ENCODE results near the gene TMEM170B.
"Not testable (repeated sequence)": the region's sequence is repeated elsewhere in the genome, so short reads cannot be mapped to it uniquely, and the experiment has no call there.

The TMEM170B gene

DNA sequence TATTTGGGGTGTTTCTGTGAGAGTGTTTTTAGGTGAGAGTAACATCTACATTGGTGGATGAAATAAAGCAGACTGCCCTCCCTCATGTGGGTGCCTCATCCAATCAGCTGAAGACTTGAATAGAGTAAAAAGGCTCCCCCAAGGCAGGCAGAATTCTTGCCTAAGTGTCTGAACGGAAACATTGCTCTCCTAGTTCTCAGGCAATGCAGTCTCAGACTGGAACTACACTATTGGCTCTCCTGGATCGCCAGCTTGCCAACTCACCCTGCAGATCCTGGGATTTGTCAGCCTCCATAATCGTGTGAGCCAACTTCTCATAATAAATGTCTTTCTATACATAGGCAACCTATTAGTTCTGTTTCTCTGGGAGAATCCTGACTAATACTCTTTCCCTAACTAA, 5.5 kb upstream of the TMEM170B start:
- no peak for DNase-seq

DNA sequence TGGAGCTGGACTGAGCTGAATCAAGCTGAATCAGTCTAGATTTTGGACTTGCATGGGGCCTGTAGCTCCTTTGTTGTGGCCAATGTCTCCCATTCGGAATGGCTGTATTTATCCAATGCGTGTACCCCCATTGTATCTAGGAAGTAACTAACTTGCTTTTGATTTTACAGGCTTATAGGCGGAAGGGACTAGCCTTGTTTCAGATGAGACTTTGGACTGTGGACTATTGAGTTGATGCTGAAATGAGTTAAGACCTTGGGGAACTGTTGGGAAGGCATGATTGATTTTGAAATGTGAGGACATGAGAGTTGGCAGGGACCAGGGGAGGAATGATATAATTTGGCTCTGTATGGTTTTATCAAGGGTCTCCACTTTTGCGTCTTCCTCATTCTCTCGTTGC, 3.0 kb upstream of the TMEM170B start:
- DNase-seq, result no peak

DNA sequence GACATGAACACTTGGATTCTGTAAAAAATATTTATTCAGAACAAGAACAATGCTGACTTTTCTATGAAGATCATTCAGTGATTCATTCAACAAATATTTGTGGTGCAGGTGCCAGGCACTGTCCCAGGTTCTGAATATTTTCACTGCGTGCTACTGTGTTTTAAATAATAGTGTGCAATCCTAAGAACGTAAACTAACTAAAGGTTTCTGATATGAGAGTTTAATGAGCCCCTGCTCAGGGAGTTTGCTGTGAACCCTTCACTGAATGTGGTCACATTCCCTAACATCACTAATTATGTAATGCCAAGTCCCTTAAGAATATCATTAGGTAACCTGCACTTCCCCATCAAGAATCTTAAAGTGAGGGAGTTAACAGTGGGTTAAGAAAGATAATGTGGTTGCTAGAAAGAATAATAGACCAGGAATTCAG, 1.7 kb upstream of the TMEM170B start:
- no peak for DNase-seq

DNA sequence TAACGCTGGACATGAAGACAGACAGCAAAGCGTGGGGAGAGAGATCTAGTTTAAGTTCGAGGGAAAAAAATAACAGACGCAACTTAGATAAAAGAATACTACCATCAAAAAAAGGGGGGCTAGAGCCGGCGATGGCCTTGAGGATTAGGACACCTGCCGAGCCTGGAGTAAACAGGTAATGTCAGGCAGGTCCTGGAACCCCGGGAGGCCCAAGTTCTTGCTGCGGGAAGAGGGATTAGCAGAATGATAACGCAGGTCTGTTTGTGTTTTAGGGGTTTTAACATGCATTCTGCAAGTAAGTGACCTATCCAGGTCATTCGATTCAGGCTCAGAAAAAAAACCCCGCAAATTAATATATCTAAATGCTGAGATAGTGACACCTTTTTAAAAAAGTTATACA, 754 bp upstream of the TMEM170B start:
- no peak for DNase-seq

DNA sequence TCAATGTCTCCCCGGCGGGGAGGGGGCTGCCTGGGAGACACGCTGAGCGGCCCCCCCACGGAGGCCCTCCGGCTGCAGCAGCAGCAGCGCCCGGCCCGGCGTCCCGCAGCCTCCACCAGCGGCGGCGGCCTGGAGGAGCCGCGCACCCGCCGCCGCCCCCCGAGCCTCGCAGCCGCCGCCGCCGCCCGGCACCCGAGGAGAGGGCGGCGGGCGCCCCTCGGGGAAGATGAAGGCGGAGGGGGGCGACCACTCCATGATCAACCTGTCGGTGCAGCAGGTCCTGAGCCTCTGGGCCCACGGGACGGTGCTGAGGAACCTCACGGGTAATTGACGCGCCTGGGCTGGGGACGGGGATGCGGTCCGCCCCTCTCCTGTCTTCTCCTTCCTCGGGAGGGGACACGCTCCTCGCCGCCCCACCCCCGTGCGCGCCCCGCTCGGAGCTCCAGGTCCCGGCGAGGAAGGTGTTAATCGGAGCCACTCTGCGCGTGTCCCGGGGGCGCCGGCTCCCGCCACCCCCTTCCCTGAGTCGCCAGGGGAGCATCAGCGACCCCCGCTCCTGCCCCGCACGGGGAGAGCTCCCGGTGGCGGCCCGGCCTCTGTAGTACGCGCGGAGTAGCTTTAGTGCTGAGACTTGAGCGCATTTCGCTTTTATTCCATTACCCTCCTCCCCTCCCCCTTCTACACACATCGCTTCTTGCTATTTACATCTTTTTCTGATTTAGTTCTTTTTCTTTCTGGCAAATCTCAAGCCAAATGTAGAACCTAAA, 686 bp downstream of the TMEM170B start:
- DNase-seq, result no peak

DNA sequence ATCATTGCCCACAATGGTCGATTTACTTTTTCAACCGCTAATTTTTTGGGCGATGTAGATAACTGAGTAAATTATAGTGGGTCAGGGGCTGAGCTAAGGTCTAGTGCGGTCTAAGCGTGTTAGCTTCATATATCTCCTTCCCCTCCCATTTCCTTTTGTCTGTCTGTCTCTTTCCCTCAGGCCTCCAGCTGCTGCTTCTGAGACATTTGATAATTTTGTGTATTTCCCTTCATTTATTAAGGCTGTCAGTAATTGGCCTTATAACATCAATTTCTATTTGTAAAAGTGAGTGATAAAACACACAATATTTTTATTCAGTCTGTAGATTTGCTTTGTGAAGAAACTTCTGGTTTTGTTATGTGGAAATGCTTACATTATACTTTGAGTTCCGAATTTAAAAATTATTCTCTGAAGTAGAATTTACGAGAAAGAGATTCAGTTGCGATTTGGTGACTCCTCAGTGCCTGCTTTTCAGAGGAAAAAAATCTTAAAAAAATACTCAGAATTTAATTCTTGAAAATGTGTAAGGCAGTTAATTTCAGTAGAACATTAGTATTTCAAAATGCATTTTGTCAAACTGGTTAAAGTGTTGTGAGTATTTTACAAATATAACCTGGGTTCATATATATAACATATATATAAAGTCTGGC, 1.4 kb downstream of the TMEM170B start:
- DNase-seq, result no peak

DNA sequence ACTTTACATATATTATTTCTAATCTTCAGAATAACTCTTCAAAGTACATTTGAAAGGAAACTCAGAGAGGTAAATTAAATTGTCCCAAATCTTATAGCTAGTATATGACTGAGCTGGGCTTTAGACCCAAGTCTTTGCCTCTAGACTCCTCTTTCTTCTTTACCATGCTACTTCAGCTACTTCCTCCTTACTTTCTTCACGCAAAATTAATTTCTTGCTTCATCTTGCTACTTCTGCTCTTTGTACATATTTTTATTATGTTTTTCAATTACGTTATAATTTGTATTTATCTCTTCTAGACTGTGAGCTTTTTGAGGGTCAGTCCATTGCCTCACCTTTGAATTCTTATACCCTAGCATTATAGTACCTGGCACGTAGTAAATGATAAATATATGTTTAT, 5.3 kb downstream of the TMEM170B start:
- DNase-seq, result no peak

DNA sequence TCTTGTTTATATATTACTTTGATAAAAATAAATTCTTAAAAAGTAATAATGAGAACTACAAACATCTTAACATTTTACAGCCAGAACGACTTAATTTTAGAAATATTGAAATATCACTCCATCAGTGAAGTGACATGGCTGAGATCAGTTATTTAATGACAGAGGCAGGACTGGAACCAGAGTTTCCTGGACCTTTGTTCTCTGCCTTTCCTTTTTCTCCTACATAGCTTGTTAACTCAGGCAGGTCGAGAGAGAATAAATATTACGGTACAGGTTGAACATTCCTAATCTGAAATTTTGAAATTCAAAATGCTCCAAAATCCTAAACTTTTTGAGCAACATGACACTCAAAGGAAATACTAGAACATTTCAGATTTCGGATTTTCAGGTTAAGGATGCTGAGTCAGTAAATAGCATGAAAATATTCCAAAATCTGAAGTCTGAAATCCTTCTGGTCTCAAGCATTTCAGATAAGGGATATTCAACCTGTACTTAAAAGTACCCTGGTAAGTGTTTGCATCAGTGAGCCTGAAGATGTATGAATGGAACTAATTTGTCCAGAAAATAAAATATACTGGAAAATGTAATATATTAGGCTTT, 6.5 kb downstream of the TMEM170B start:
- DNase-seq, result no peak

DNA sequence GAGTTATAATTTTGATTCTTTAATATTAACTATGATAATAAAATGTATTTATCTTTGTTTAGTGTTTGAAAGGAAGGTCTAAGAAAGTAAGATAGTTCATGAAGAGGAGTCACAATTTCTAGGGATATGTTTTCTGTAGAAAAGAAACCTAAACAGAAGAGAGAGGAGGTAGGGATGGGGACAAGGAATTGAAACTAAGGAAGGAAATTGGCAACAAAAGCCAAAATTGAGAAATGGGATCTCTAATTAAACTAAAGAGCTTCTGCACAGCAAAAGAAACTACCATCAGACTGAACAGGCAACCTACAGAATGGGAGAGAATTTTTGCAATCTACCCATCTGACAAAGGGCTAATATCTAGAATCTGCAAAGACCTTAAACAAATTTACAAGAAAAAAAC, 10.3 kb downstream of the TMEM170B start:
- not testable (repeated sequence) for DNase-seq

DNA sequence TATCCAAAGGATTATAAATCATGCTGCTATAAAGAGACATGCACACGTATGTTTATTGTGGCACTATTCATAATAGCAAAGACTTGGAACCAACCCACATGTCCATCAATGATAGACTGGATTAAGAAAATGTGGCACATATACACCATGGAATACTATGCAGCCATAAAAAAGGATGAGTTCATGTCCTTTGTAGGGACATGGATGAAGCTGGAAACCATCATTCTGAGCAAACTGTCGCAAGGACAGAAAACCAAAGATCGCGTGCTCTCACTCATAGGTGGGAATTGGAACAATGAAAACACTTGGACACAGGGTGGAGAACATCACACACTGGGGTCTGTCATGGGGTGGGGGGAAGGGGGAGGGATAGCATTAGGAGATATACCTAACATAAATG, 11.0 kb downstream of the TMEM170B start:
- not testable (repeated sequence) for DNase-seq

DNA sequence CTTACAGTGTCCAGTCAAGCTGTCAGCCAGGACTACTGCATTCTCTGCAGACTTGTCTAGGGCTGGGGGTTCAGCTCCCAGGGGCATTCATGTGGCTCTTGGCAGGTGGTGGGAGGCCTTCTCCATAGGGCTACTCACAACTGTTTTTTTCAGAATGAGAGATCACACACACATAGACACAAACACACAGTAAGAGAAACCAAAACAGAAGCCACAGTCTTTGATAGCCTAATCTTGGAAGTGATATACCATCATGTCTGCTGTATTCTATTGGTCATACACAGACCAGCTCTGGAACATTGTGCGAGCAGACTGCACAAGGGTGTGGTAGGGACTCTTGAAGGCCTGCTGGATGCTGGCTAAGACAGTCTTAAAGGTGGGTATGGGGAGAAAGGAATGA, 13.5 kb downstream of the TMEM170B start:
- no peak for DNase-seq

DNA sequence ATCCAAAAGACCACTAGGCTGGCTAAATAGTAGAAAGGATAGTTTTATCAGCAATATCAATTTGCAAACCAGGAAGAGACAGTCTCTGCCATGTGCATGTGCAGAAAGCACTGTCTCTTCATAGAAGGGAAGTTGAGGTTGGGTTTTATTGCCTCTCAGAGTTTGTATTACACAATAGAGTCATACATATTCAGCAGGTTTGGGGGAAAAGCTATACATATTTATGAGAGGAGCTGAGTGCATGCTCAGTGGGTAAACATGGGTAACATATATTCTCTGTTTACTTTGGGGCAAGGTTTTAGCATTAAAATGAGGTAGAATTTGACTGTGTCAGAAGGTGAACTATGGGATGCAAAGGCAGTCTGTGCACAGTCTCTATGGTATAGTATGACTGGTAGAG, 14.9 kb downstream of the TMEM170B start:
- no peak for DNase-seq

DNA sequence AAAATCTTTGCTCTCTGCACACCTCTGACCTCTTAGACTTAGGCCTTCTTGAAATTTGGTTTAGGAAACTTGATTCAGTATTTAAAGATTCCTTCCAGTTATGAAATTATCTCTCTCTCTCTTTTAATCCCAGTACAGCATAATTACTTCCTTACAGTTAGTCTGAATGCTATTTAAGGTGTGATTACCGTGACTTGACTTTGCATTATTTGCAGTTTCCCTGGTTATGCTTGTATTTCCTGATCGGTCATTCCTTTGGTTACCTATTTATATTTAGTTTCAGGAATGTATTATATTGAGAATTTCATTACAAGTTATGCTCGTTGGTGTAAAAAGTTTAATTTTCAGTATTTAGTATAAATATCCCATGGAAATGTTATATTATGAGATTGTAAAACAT, 16.3 kb downstream of the TMEM170B start:
- no peak for DNase-seq

DNA sequence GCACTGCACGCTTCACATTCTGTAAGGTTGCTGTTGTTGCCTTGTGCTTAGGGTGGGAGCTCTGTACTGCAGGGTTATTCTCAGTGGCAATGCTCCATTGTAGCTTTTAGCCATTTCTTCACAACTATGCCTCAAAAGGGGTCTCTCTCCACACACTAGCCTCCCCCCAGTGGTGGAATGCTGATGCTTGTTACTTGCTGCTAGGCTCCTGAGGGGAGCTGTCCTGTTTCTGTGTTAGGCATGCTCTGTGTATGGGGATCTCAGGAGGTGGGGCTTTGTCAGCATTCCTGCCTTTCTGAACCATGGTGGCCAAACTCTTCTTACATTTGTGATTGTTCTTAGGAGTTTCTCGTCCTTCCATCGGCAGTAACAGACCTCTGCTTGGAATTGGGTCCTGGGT, 18.8 kb downstream of the TMEM170B start:
- no peak for DNase-seq

DNA sequence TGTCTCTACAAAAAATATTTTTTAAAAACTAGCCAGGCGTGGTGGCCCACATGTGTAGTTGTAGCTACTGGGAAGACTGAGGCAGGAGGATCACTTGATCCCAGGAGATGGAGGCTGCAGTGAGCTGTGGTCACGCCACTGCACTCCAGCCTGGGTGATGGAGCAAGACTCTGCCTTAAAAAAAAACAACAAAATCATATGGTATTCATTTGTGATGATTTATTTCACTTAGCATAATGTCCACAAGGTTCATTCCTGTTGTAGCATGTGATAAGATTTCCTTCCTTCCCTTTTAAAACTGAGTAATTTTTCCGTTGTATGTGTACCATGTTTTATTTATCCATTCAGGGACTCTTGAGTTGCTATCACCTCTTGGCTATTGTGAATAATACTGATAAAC, 26.2 kb downstream of the TMEM170B start:
- no peak for DNase-seq

DNA sequence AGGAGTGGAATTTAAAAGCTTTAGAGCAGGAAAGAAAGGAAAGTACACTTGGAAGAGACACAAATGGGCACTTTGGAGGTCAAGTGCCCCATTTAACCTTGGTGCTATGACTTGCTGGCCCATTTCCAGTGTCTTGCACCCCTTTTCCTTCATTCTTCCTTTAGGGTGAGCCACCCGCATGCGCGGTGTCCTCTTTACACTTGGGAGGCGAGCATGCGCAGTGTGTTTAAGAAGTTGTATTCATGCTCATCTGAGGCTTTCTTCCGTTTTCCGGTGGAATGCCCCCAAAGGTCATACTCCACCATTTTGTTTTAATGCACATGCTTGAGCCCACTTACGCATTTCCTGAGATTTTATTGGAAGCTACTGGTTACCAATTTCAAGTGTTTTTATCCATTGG, 29.1 kb downstream of the TMEM170B start:
- DNase-seq, result no peak

DNA sequence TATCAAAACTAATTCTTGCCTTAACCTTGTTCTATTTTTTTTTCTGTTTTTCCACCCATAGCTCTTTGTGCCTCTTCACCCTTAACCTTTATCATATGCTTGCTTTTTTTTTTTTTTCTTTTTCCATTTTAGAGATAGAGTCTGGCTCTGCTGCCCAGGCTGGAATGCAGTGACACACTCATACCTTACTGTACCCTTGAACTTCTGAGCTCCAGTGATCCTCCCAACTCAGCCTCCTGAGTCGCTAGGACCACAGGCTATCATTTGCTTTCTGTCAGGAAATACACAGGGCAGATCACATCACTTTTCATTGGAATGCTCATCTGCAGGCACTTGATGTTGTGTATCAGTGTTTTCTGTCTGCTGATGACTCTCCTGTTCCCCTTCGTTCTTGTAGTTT, 33.5 kb downstream of the TMEM170B start:
- no peak for DNase-seq

DNA sequence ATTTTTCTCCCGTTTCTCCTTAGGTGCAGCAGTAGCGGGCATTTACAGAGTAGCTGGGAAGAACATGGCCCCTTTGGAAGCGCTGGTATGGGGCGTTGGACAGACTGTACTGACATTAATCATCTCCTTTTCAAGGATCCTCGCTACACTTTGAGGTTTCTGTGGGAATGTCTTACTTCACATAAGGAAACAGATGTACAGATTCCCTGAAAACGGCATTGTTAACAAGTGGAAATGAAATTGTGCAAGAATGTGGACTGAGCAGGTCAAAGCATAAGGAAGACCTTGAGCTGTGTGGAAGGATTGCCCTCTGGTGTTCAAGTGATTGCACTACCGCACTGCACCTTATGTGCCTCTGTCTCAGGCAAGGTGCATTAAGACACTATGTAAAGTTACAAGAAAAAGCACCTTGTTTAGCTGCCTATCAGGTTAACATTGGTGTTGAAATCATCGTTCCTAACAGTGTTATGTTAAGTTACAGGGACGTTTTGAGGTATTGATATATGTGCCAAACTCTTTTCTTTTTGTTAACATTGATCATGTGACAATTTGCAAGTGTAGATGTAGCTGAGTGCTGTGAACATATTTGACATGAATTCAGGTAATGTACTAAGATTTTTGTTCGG, 38.0 kb downstream of the TMEM170B start:
- DNase-seq, result peak; percentile 54

DNA sequence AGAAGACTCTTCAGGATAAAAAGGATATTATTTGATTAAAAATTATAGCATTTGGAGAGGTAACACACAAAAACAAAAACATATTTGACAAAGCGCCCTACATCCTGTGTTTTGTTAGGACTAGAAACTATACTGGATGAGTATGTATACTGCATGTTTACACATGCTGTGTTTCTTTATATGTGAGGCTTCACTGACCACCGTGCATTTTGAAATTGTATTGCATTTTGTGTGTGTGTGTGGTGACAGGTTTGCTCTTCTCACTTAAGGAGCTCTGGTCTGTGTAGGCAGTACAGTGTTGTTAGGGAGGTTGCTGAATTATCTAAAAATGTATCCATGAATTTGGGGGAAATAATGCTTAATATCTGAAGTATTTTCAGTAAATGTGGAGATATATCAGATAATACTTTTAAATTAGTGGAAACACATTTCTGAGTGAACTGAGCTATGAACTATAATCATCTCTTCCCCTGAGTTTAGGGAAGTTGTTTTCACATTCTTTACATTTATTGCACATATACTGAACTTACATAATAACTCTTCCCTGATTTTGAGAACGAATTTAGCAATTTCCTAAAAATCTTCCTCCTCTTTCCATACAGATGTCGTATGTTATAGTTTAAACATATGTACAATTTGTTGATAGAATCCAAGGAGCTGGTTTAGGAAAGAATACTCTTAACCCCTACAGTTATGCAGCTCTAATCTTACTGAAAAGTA, 43.3 kb downstream of the TMEM170B start:
- no peak for DNase-seq

DNA sequence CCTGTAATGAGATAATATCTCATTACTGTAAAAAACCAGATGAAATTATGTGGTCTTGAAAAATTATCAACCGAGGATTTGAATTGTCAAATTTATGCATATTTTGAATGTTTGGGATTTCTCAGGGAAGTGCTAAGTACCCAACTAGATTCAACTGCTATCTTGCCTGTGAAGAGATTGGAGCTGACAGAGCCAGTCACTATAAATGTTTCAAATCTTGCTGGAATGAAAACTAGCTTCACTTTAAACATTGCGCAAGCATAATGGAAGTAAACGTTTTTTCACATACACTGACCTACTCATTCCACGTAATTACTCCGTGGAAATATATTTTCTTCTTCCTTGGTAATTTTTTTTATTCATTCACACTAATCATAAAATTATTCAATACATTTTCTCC, 46.7 kb downstream of the TMEM170B start:
- DNase-seq, result no peak

DNA sequence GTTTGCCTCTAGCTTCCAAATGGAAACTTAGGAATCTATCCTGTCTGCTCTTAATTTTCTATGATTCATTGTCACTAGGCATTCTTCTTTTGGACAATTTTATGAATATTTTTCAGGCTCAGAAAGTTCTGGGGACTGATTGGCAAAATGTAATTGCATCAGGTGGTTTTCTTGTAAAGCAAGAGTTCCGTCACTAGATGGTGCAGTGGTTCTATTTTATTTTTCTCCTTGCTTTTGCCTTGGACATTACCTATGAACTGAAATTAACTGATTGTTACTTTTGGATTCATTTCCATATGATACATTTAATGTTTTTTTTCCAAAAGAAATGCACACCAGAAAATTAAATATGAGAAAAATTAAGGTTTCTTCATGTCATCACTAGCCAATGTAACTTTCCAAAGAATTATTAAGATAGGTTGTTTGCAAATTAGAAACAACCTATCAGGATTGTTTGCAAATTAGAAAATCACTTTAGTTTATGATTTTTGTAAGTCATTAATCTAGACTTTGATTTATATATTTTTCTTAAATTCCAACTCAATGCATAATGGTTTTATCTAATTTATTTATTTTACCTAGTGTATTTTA, 48.0 kb downstream of the TMEM170B start:
- DNase-seq, result peak; percentile 37

DNA sequence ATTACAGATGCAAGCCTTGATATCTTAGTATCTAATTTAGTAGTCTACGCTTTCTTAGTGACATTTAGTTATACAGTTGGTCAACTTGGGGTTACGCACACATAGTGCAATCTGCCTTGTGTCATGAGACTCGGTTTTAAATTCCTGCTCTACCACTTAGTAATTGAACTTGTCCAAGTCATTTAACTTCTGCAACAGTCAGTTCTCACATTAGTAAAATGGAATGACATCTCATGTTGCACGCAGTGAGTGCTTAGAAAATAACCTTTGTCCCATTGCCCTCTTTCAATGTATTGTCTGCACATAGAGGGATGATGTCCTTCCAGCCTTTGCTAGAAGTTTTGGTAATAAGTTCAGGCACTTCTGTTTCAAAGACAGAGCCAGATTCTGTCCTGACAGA, 48.6 kb downstream of the TMEM170B start:
- DNase-seq, result no peak

DNA sequence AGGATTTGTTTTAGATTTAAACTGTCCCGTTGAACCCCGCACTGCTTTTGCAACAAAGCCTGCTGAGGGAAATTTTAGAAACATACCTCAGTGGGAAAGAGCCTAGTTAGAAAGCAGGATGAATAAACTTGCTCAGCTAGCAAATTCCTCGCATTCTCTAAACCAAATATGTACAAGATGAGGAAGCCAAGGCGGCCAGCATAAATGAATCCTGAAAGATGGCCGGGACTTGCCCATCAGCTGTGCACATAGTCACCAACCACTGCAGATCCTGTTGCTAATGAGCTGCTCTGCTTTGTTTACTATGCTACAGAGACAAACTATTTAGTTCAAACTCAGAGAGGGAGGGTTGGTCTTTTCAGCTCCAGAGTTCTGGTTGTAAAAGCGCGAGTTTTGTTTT, 49.0 kb downstream of the TMEM170B start:
- DNase-seq, result peak; percentile 52
